H1 (cell line): ENCODE data around the gene C19orf73. TPM values are rescaled to one million over a fixed set of nuclear protein-coding genes. Genes with fewer than 3 reads are reported as not detected.

Experiments
- CTCF ChIA-PET: fragments of 300-600 bp; sonication (Branson Sonifier 250); formaldehyde crosslinking; loops from one replicate; lab custom pipeline; 2021; ENCODE audit not compliant: partially characterized antibody; lab: Charles Lee
- POLR2A ChIA-PET: fragments of 300-600 bp; sonication (Branson Sonifier 250); formaldehyde crosslinking; loops from one replicate; lab custom pipeline; 2021; ENCODE audit warnings: inconsistent platforms; ENCODE audit not compliant: partially characterized antibody; lab: Charles Lee
- DNase-seq, 2 experiments: peaks; one replicate each; pipeline versions ENCODE4 v3.0.0 to v3.0.0-alpha.2; 2010 to 2022; ENCODE audit warnings: low spot score in 2 of 2, low read depth in 1 of 2, mixed read lengths in 1 of 2
- FAIRE-seq: peaks from 2 replicates; lab custom pipeline; 2011; peaks lifted over from hg19 to GRCh38; lab: Jason Lieb, UNC
- H2AFZ ChIP-seq: 2 replicates; pipeline ENCODE4 v1.8.1; 2012; ENCODE audit warnings: low read length, inconsistent platforms
- H2AK5ac ChIP-seq: 2 replicates; pipeline ENCODE4 v1.6.1; 2013; ENCODE audit warnings: low read depth, low read length
- H2BK120ac ChIP-seq: replicated peaks from 2 replicates; pipeline ENCODE3; 2013; ENCODE audit warnings: low read depth, low read length, inconsistent platforms
- H2BK12ac ChIP-seq: 2 replicates; pipeline ENCODE4 v1.6.1; 2013; ENCODE audit warnings: low read depth, low read length
- H2BK15ac ChIP-seq: 2 replicates; pipeline ENCODE4 v1.6.1; 2013; ENCODE audit warnings: low read length
- H2BK20ac ChIP-seq: 2 replicates; pipeline ENCODE4 v1.6.1; 2013; ENCODE audit warnings: low read length
- H2BK5ac ChIP-seq: 2 replicates; pipeline ENCODE4 v1.6.1; 2013; ENCODE audit warnings: low read depth, low read length
- H3K14ac ChIP-seq: 2 replicates; pipeline ENCODE4 v1.6.1; 2013; ENCODE audit warnings: inconsistent platforms; ENCODE audit not compliant: insufficient read length
- H3K18ac ChIP-seq: 2 replicates; pipeline ENCODE4 v1.6.1; 2013; ENCODE audit warnings: low read length; ENCODE audit errors: extremely low read depth
- H3K23ac ChIP-seq: 2 replicates; pipeline ENCODE4 v1.6.1; 2013; ENCODE audit warnings: inconsistent platforms; ENCODE audit not compliant: insufficient read length
- H3K23me2 ChIP-seq: 2 replicates; pipeline ENCODE4 v1.6.1; 2013; ENCODE audit warnings: low read depth, low read length
- H3K27ac ChIP-seq: 2 replicates; pipeline ENCODE4 v1.6.1; 2011; ENCODE audit warnings: low read depth, low read length, inconsistent platforms
- H3K27me3 ChIP-seq, 4 experiments: replicated peaks in 1 of 4; 1 replicate in 1 of 4; 2 replicates in 3 of 4; pipeline versions ENCODE4 v1.6.1 to v1.8.1; 2011 to 2013; ENCODE audit warnings: low read length in 3 of 4, mild to moderate bottlenecking in 3 of 4, inconsistent platforms in 2 of 4, mixed read lengths in 2 of 4, moderate library complexity in 1 of 4; ENCODE audit not compliant: control insufficient read depth in 3 of 4, insufficient read depth in 3 of 4; ENCODE audit errors: extremely low read depth in 1 of 4
- H3K36me3 ChIP-seq, 4 experiments: 2 replicates each; pipeline versions ENCODE4 v1.6.1 to v1.8.1; 2011 to 2013; ENCODE audit warnings: mild to moderate bottlenecking in 4 of 4, low read length in 3 of 4, moderate library complexity in 2 of 4, control low read depth in 1 of 4, inconsistent platforms in 1 of 4; ENCODE audit not compliant: insufficient read depth in 4 of 4, control insufficient read depth in 2 of 4
- H3K4ac ChIP-seq: replicated peaks from 2 replicates; pipeline ENCODE3; 2013; ENCODE audit warnings: low read length, low read depth, mixed read lengths, inconsistent platforms; ENCODE audit not compliant: insufficient read length
- H3K4me1 ChIP-seq, 4 experiments: replicated peaks in 1 of 4; 1 replicate in 1 of 4; 2 replicates in 3 of 4; pipeline versions ENCODE4 v1.6.1 to v1.8.1; 2011 to 2013; ENCODE audit warnings: low read length in 3 of 4, inconsistent platforms in 2 of 4, mixed read lengths in 1 of 4; ENCODE audit not compliant: insufficient read depth in 4 of 4, control insufficient read depth in 3 of 4
- H3K4me2 ChIP-seq, 2 experiments: 2 replicates each; pipeline versions ENCODE4 v1.6.1 to v1.8.1; 2011 to 2013; ENCODE audit warnings: low read depth in 2 of 2, low read length in 2 of 2, control low read depth in 1 of 2, inconsistent platforms in 1 of 2, mild to moderate bottlenecking in 1 of 2; ENCODE audit not compliant: insufficient read depth in 1 of 2
- H3K4me3 ChIP-seq, 4 experiments: fragments of 200-600, 300-600 bp in 1 of 4; sonication (generic), shearing (Covaris generic), sonication (Bioruptor Twin) in 1 of 4; 2 replicates each; pipeline versions ENCODE4 v1.5.1 to v1.8.1; 2011 to 2016; ENCODE audit warnings: low read length in 4 of 4, low read depth in 3 of 4, control low read depth in 2 of 4, inconsistent platforms in 2 of 4, mild to moderate bottlenecking in 2 of 4, mixed read lengths in 1 of 4, moderate library complexity in 1 of 4; ENCODE audit not compliant: insufficient read depth in 2 of 4; ENCODE audit errors: extremely low read depth in 1 of 4
- H3K56ac ChIP-seq: replicated peaks from 2 replicates; pipeline ENCODE3; 2013; ENCODE audit warnings: low read depth, mild to moderate bottlenecking, mixed read lengths, low read length, inconsistent platforms; ENCODE audit not compliant: insufficient read length
- H3K79me1 ChIP-seq: 2 replicates; pipeline ENCODE4 v1.6.1; 2013; ENCODE audit warnings: low read depth, low read length, control low read depth
- H3K79me2 ChIP-seq, 2 experiments: 2 replicates each; pipeline versions ENCODE4 v1.6.1 to v1.8.1; 2012 to 2013; ENCODE audit warnings: low read length in 2 of 2, mild to moderate bottlenecking in 2 of 2, inconsistent platforms in 1 of 2; ENCODE audit not compliant: insufficient read depth in 2 of 2, control insufficient read depth in 1 of 2
- H3K9ac ChIP-seq, 4 experiments: replicated peaks in 1 of 4; 1 replicate in 1 of 4; 2 replicates in 3 of 4; pipeline versions ENCODE4 v1.6.1 to v1.8.1; 2011 to 2013; ENCODE audit warnings: low read depth in 3 of 4, low read length in 3 of 4, control low read depth in 2 of 4, mild to moderate bottlenecking in 2 of 4, moderate library complexity in 2 of 4, inconsistent platforms in 1 of 4; ENCODE audit errors: extremely low read depth in 1 of 4
- H3K9me3 ChIP-seq, 2 experiments: 2 replicates each; pipeline versions ENCODE4 v1.6.1 to v1.8.1; 2012 to 2013; ENCODE audit warnings: mild to moderate bottlenecking in 2 of 2, moderate library complexity in 2 of 2, control low read depth in 1 of 2, inconsistent platforms in 1 of 2, low read depth in 1 of 2, low read length in 1 of 2, mixed read lengths in 1 of 2; ENCODE audit not compliant: insufficient read depth in 2 of 2
- H4K20me1 ChIP-seq, 2 experiments: replicated peaks in 1 of 2; 2 replicates each; pipeline versions ENCODE3 to v1.8.1; 2011 to 2013; ENCODE audit warnings: inconsistent platforms in 2 of 2, low read length in 2 of 2, mild to moderate bottlenecking in 1 of 2; ENCODE audit not compliant: insufficient read depth in 2 of 2, control insufficient read depth in 1 of 2
- H4K5ac ChIP-seq: 2 replicates; pipeline ENCODE4 v1.6.1; 2013; ENCODE audit warnings: low read length, low read depth, mixed read lengths, inconsistent platforms; ENCODE audit not compliant: insufficient read length
- H4K8ac ChIP-seq: 2 replicates; pipeline ENCODE4 v1.8.0; 2013; ENCODE audit warnings: mild to moderate bottlenecking, moderate library complexity, low read length, inconsistent platforms; ENCODE audit not compliant: insufficient read depth; ENCODE audit errors: extremely low read depth
- H4K91ac ChIP-seq: replicated peaks from 2 replicates; pipeline ENCODE3; 2013; ENCODE audit warnings: low read length, mixed read lengths, inconsistent platforms; ENCODE audit not compliant: insufficient read length
- RAD21 ChIP-seq, 2 experiments: IDR thresholded peaks in 1 of 2; conservative IDR thresholded peaks in 1 of 2; 2 replicates each; pipeline ENCODE4 v1.6.1; 2011; ENCODE audit warnings: low read depth in 2 of 2, low read length in 2 of 2, improper control_type of control experiment in 1 of 2, inconsistent platforms in 1 of 2, mild to moderate bottlenecking in 1 of 2, moderate library complexity in 1 of 2
- TCF12 ChIP-seq: IDR thresholded peaks from 2 replicates; pipeline ENCODE4 v1.6.1; 2011; ENCODE audit warnings: low read depth, mild to moderate bottlenecking, low read length
- WGBS, 2 experiments: shearing (Covaris generic) in 1 of 2; methylation state at CpG; one replicate each; pipeline versions ENCODE4 v1.1.6 to v1.1.7; 2013 to 2015; ENCODE audit warnings: low lambda C conversion rate in 2 of 2, mixed read lengths in 2 of 2, inconsistent platforms in 1 of 2, low coverage in 1 of 2, missing lambda C conversion rate in 1 of 2; ENCODE audit not compliant: insufficient replicate concordance in 2 of 2, insufficient coverage in 1 of 2, insufficient read length in 1 of 2; ENCODE audit errors: extremely low coverage in 1 of 2, missing lambda C conversion rate in 1 of 2; 5-methylcytosine and 5-hydroxymethylcytosine counted together
- polyA plus RNA-seq, 7 experiments: library from polyadenylated mRNA; depleted of rRNA in 3 of 7; stranded (reverse) in 5 of 7; unstranded in 2 of 7; fragments of >200 nt in 5 of 7; fragments of 200-250 nt in 2 of 7; gene quantifications; 1 replicate in 5 of 7; 2 replicates in 1 of 7; 4 replicates in 1 of 7; pipeline versions ENCODE4 v1.2.1 to v1.2.3, GENCODE V29; 2011 to 2013; ENCODE audit warnings: missing spikeins in 2 of 7, mixed read lengths in 2 of 7
- total RNA-seq: library from RNA; stranded (reverse); fragmentation: NEBNext Ultra II Directional; extraction: Animal tissue kit (Norgen Biotek cat#: 25700); gene quantifications from 2 replicates; pipeline ENCODE4 v1.2.1, GENCODE V29; 2021

The C19orf73 gene
- total and polyA plus RNA-seq, 2 of the 8 experiments (the other 6 are each of a cell fraction or from before 2014, with no cell fraction given): 2.5 to 4.6 TPM

- Histone ChIP-seq H3K9ac (no peak overlapping the region), H2BK20ac (no peak overlapping the region)
Measured at GRCh38 chr19:49102303-49102702, 16.6 kb downstream of the C19orf73 start.

More at GRCh38 chr19:49102303-49102702, 16.6 kb downstream of the C19orf73 start:
- H4K91ac ChIP-seq: no peak overlapping the region
- no peak overlapping the region for H3K27ac ChIP-seq
- no peaks in the 10 kb centered on the region for H3K4me1 ChIP-seq
- H3K36me3 ChIP-seq: peaks cover 37 to 78% (median 71%) of the 10 kb centered on the region in 4 experiments
- no peak for FAIRE-seq
- H4K20me1 ChIP-seq: peaks cover 17 to 37% of the 10 kb centered on the region in 2 experiments
- H2AK5ac ChIP-seq: no peak overlapping the region
- H3K4me2 ChIP-seq: no peak overlapping the region
- no peak overlapping the region for H3K4ac ChIP-seq
- H3K23ac ChIP-seq: no peak overlapping the region
- DNase-seq: no peak
- no peak overlapping the region for H2AFZ ChIP-seq
- WGBS, 2 experiments: 96% methylated on average over 10 of the region's 12 CpGs; no CpG with 5 or more reads in 1 of the 2 experiments
- H3K14ac ChIP-seq: no peak overlapping the region
- POLR2A ChIA-PET: interaction anchor here (1.6 kb wide), 2 partner anchors 9 to 15 kb away, joined by 3 to 4 read pairs; no protein-coding TSS in a partner anchor
- H2BK5ac ChIP-seq: no peak overlapping the region
- H3K79me2 ChIP-seq: peaks cover 0 to 21% of the 10 kb centered on the region in 2 experiments; a peak in 1 of 4 replicates
- no peak for TF ChIP-seq TCF12
- no peak for TF ChIP-seq RAD21 (IDR thresholded peaks at IDR 0.05 in 1 of 2, conservative IDR thresholded peaks at IDR 0.05 in 1 of 2; ENCODE audit: low read depth in 2 of 2, low read length in 2 of 2)
- no peak overlapping the region for H3K56ac ChIP-seq
- H3K9me3 ChIP-seq: no peaks in the 10 kb centered on the region
- H3K4me3 ChIP-seq: no peak overlapping the region
- no peak overlapping the region for H2BK120ac ChIP-seq
- H2BK15ac ChIP-seq: no peak overlapping the region
- H3K18ac ChIP-seq: no peak overlapping the region
- no peak overlapping the region for H2BK12ac ChIP-seq
- H4K8ac ChIP-seq: no peak overlapping the region; the same call in 1 of the 2 replicates
- CTCF ChIA-PET: interaction anchor here (0.6 to 1.8 kb wide), 4 partner anchors 14 to 561 kb away, joined by 3 to 6 read pairs (median 4); no protein-coding TSS in a partner anchor
- peaks cover 19% of the 10 kb centered on the region for H3K79me1 ChIP-seq
- H3K23me2 ChIP-seq: no peaks in the 10 kb centered on the region
- H3K27me3 ChIP-seq: no peaks in the 10 kb centered on the region
- H4K5ac ChIP-seq: no peak overlapping the region
